Eye (tissue), 1 donor: ENCODE measurements around the gene FBLL1.
"Not testable (repeated sequence)": the region's sequence is repeated elsewhere in the genome, so short reads cannot be mapped to it uniquely, and the experiment has no call there.

ENCODE experiments used
- DNase-seq: peaks from one replicate; pipeline ENCODE4 v3.0.0-alpha.2; 2015

Gene FBLL1

GRCh38 chr5:168528521-168529373, at the start of gene FBLL1:
TSS of gene FBLL1 (plus strand) at chr5:168529305. CDS start at chr5:168529505, 200 bp downstream.
- peak; percentile 87 for DNase-seq

DNA sequence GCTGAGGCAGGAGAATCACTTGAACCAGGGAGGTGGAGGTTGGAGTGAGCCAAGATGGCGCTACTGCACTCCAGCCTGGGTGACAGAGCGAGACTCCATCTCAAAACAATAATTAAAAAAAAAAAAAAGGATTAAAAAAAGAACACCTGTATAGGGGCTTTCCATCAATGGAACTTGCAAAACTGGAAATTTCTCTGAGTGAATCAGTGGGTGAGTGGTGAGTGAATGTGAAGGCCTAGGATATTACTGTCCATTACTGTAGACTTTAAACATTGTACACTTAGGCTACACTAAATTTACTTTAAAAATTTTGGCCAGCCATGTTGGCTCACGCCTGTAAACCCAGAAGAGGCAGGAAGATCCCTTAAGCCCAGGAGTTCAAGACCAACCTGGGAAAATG, 48.5 kb upstream of the FBLL1 start:
- DNase-seq, result no peak

- no peak for DNase-seq
These were observed 47.7 kb upstream of the FBLL1 start for GRCh38 chr5:168481330-168481788.

GRCh38 chr5:168482361-168482760, 46.7 kb upstream of the FBLL1 start:
- no peak for DNase-seq

- DNase-seq, result peak; percentile 98
These were observed 42.8 kb upstream of the FBLL1 start, which contains the start of gene RARS1 for GRCh38 chr5:168486136-168486879. TSS of gene RARS1 (plus strand) at chr5:168486471. CDS start at chr5:168486499, 28 bp downstream.

GRCh38 chr5:168489059-168489458, 40.0 kb upstream of the FBLL1 start:
- no peak for DNase-seq

DNA sequence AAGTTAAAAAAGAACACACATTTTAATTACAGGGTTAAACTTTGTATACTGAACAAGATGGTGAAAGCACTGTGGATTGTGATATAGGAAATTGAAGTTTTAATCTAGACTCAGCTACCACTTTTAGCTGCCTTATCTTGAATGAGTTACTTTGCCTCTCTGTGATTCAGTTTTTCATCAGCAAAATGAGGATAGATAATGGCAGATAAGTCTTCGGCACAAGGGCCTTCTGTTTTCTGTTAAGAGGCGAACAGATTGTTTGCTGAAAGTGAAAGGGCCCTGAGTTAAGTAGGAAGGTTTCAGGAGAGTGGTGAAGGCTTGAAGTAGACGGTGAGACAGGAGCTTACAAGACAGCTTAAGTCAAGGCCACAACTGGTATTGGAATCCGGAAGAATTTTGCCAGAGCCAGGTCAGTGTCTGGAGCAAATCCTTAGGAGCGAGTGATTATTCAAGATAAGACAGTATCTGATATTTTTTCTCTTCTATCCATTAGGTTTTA, 35.0 kb upstream of the FBLL1 start:
- DNase-seq, result no peak

DNA sequence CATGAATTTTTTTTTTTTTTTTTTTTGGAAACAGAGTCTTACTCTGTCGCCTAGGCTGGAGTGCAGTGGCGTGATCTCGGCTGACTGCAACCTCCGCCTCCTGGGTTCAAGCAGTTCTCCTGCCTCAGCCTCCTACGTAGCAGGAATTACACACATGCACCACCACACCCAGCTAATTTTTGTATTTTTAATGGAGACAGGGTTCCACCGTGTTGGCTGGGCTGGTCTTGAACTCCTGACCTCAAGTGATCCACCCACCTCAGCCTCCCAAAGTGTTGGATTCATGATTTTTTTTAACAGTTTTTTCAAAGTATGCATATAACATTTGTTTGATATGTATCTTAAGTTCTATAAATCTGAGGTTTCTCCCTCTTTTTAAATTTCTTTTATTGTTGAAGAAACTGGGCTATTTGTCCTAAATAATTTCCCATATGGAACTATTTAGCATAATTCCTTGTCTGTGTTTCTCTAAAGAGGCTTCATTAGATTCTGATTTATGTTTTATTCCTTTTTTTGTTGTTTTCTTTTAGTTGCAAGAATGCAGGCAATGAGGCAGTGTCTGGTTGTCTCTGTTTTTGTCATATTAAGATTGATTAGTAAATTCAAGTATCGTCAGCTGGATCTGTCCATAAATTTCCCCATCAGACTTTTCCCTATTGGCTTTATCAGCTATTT, 26.4 kb upstream of the FBLL1 start:
- DNase-seq, result no peak

- DNase-seq, result no peak
These were observed 15.2 kb upstream of the FBLL1 start for GRCh38 chr5:168513861-168514428.

GRCh38 chr5:168525856-168526255, 3.2 kb upstream of the FBLL1 start:
- DNase-seq, result no peak

DNA sequence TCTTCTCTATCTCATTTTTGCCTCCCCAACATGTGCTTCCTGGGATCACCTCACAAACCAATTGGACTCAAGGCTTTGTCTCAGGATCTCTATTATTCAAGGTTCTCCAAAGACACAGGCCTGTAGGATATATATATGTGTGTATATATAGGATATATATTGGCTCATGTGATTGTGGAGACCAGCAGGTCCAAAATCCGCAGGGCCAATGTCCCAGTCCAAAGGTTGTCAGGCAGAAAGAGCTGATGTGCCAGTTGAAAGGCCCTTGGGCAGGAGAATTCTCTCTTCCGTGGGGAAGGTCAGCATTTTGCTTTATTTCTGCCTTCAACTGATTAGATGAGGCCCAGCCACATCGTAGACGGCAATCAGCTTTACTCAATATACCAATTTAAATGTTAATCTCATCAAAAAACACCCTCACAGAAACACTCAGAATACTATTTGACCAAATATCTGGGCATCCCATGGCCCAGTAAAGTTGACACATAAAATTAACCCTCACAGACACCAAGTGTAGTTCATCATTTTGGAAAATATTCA, 1.3 kb upstream of the FBLL1 start:
- DNase-seq, result no peak

DNA sequence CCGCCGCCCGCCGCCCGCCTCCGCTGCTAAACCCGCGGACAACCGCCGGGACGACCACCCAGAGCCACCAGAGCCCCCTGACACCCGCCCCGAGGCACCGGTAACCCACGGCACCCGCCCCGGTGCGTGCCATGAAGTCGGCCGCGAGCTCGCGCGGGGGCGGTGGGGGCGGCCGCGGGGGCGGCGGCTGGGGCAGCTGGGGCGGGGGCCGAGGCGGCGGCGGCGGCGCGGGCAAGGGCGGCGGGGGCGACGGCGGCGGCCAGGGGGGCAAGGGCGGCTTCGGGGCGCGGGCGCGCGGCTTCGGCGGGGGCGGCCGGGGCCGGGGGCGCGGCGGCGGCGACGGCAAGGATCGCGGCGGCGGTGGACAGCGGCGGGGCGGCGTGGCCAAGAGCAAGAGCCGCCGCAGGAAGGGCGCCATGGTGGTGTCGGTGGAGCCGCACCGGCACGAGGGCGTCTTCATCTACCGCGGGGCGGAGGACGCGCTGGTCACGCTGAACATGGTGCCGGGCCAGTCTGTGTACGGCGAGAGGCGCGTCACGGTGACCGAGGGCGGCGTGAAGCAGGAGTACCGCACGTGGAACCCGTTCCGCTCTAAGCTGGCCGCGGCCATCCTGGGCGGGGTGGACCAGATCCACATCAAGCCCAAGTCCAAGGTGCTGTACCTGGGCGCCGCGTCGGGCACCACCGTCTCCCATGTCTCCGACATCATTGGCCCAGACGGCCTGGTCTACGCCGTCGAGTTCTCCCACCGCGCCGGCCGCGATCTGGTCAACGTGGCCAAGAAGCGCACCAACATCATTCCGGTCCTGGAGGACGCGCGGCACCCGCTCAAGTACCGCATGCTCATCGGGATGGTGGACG, 499 bp downstream of the FBLL1 start:
- peak; percentile 35 for DNase-seq

- DNase-seq, result peak; percentile 63
These were observed 1.6 kb downstream of the FBLL1 start for GRCh38 chr5:168530621-168531150.

GRCh38 chr5:168531191-168531590, 2.1 kb downstream of the FBLL1 start:
- DNase-seq, result no peak

DNA sequence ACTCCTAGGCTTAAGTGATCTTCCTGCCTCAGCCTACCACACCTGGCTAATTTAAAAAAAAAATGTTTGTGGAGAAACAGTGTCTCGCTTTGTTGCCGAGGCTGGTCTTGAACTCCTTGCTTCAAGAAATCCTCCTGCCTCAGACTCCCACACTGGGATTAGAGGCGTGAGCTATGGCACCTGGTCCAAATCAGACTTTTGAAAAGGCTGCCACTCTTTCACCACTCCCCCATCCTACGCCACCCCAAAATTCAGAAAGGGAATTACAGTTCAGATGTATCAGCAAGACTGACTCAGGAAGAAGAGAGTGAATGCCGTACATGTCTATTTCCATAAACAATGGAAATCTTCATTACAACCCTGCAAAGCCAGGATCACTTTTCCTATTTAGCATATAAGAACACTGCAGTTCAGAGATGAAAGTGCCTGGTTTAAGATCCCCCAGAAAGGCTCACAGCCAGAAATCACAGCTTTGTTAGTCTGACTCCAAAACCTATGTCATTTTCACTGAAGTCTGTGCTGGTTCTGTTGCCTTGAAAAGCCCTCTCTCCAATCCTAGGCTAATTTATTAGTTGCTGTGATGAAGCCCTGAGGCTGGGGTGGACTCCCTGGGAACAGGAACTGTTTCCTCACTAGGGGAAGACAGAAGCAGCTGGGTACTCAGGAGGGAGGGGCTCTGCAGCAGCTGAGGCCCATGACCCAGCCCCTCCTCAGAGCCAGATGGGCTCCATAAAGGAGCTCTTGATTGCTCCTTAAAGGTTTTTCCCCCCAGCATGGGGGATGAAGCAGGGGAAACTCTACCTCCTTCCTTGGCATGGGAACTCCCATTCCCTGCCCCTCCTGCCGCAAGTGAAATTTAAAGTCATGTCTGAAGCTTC, 3.1 kb downstream of the FBLL1 start:
- DNase-seq, result peak; percentile 58

DNA sequence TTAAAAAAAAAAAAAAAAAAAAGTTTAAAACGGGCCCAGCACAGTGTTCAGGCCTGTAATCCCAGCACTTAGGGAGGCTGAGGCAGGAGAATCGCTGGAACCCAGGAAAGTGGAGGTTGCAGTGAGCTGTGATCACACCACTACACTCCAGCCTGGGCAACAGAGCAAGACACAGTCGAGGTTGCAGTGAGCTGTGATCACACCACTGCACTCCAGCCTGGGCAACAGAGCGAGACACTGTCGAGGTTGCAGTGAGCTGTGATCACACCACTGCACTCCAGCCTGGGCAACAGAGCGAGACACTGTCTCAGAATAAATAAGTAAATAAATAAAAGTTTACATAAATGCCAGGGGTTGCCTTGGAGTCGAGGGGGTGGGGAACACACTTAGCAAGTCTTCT, 5.2 kb downstream of the FBLL1 start:
- DNase-seq, result not testable (repeated sequence)

- no peak for DNase-seq
These were observed 8.1 kb downstream of the FBLL1 start for GRCh38 chr5:168537176-168537575.

- no peak for DNase-seq
These were observed 20.4 kb downstream of the FBLL1 start for GRCh38 chr5:168549554-168549953.

DNA sequence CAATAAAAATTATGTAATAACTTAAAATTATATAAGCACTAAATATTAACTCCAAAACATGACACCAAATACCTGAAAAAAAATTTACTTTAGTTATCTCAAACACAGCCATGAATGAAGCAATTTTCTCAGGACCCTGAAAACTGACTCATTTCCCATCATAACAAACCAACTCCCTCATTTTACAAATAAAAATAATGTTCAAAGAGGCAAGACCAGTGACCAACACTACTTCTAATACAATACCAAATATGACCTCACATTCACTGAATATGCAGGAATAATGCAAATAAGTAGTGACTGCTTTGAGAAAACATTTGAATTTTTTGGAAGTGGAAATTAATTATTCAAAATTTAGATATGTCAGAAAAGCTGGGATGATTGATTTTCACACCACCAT, 21.6 kb downstream of the FBLL1 start:
- DNase-seq, result no peak

GRCh38 chr5:168552146-168552545, 23.0 kb downstream of the FBLL1 start:
- DNase-seq, result no peak
